H1 (cell line): ENCODE results near the gene TRIP13. TPM values are rescaled to one million over a fixed set of nuclear protein-coding genes. Genes with fewer than 3 reads are reported as not detected.

Source experiments
- CTCF ChIA-PET: fragments of 300-600 bp; sonication (Branson Sonifier 250); formaldehyde crosslinking; loops from one replicate; lab custom pipeline; 2021; ENCODE audit not compliant: partially characterized antibody; lab: Charles Lee
- POLR2A ChIA-PET: fragments of 300-600 bp; sonication (Branson Sonifier 250); formaldehyde crosslinking; loops from one replicate; lab custom pipeline; 2021; ENCODE audit warnings: inconsistent platforms; ENCODE audit not compliant: partially characterized antibody; lab: Charles Lee
- DNase-seq, 2 experiments: peaks; one replicate each; pipeline versions ENCODE4 v3.0.0 to v3.0.0-alpha.2; 2010 to 2022; ENCODE audit warnings: low spot score in 2 of 2, low read depth in 1 of 2, mixed read lengths in 1 of 2
- FAIRE-seq: peaks from 2 replicates; lab custom pipeline; 2011; peaks lifted over from hg19 to GRCh38; lab: Jason Lieb, UNC
- H2AFZ ChIP-seq: 2 replicates; pipeline ENCODE4 v1.8.1; 2012; ENCODE audit warnings: low read length, inconsistent platforms
- H2AK5ac ChIP-seq: 2 replicates; pipeline ENCODE4 v1.6.1; 2013; ENCODE audit warnings: low read depth, low read length
- H2BK120ac ChIP-seq: replicated peaks from 2 replicates; pipeline ENCODE3; 2013; ENCODE audit warnings: low read depth, low read length, inconsistent platforms
- H2BK12ac ChIP-seq: 2 replicates; pipeline ENCODE4 v1.6.1; 2013; ENCODE audit warnings: low read depth, low read length
- H2BK15ac ChIP-seq: 2 replicates; pipeline ENCODE4 v1.6.1; 2013; ENCODE audit warnings: low read length
- H2BK20ac ChIP-seq: 2 replicates; pipeline ENCODE4 v1.6.1; 2013; ENCODE audit warnings: low read length
- H2BK5ac ChIP-seq: 2 replicates; pipeline ENCODE4 v1.6.1; 2013; ENCODE audit warnings: low read depth, low read length
- H3K14ac ChIP-seq: 2 replicates; pipeline ENCODE4 v1.6.1; 2013; ENCODE audit warnings: inconsistent platforms; ENCODE audit not compliant: insufficient read length
- H3K18ac ChIP-seq: 2 replicates; pipeline ENCODE4 v1.6.1; 2013; ENCODE audit warnings: low read length; ENCODE audit errors: extremely low read depth
- H3K23ac ChIP-seq: 2 replicates; pipeline ENCODE4 v1.6.1; 2013; ENCODE audit warnings: inconsistent platforms; ENCODE audit not compliant: insufficient read length
- H3K23me2 ChIP-seq: 2 replicates; pipeline ENCODE4 v1.6.1; 2013; ENCODE audit warnings: low read depth, low read length
- H3K27ac ChIP-seq: 2 replicates; pipeline ENCODE4 v1.6.1; 2011; ENCODE audit warnings: low read depth, low read length, inconsistent platforms
- H3K27me3 ChIP-seq, 4 experiments: replicated peaks in 1 of 4; 1 replicate in 1 of 4; 2 replicates in 3 of 4; pipeline versions ENCODE4 v1.6.1 to v1.8.1; 2011 to 2013; ENCODE audit warnings: low read length in 3 of 4, mild to moderate bottlenecking in 3 of 4, inconsistent platforms in 2 of 4, mixed read lengths in 2 of 4, moderate library complexity in 1 of 4; ENCODE audit not compliant: control insufficient read depth in 3 of 4, insufficient read depth in 3 of 4; ENCODE audit errors: extremely low read depth in 1 of 4
- H3K36me3 ChIP-seq, 4 experiments: 2 replicates each; pipeline versions ENCODE4 v1.6.1 to v1.8.1; 2011 to 2013; ENCODE audit warnings: mild to moderate bottlenecking in 4 of 4, low read length in 3 of 4, moderate library complexity in 2 of 4, control low read depth in 1 of 4, inconsistent platforms in 1 of 4; ENCODE audit not compliant: insufficient read depth in 4 of 4, control insufficient read depth in 2 of 4
- H3K4ac ChIP-seq: replicated peaks from 2 replicates; pipeline ENCODE3; 2013; ENCODE audit warnings: low read length, low read depth, mixed read lengths, inconsistent platforms; ENCODE audit not compliant: insufficient read length
- H3K4me1 ChIP-seq, 4 experiments: replicated peaks in 1 of 4; 1 replicate in 1 of 4; 2 replicates in 3 of 4; pipeline versions ENCODE4 v1.6.1 to v1.8.1; 2011 to 2013; ENCODE audit warnings: low read length in 3 of 4, inconsistent platforms in 2 of 4, mixed read lengths in 1 of 4; ENCODE audit not compliant: insufficient read depth in 4 of 4, control insufficient read depth in 3 of 4
- H3K4me2 ChIP-seq, 2 experiments: 2 replicates each; pipeline versions ENCODE4 v1.6.1 to v1.8.1; 2011 to 2013; ENCODE audit warnings: low read depth in 2 of 2, low read length in 2 of 2, control low read depth in 1 of 2, inconsistent platforms in 1 of 2, mild to moderate bottlenecking in 1 of 2; ENCODE audit not compliant: insufficient read depth in 1 of 2
- H3K4me3 ChIP-seq, 4 experiments: fragments of 200-600, 300-600 bp in 1 of 4; sonication (generic), shearing (Covaris generic), sonication (Bioruptor Twin) in 1 of 4; 2 replicates each; pipeline versions ENCODE4 v1.5.1 to v1.8.1; 2011 to 2016; ENCODE audit warnings: low read length in 4 of 4, low read depth in 3 of 4, control low read depth in 2 of 4, inconsistent platforms in 2 of 4, mild to moderate bottlenecking in 2 of 4, mixed read lengths in 1 of 4, moderate library complexity in 1 of 4; ENCODE audit not compliant: insufficient read depth in 2 of 4; ENCODE audit errors: extremely low read depth in 1 of 4
- H3K56ac ChIP-seq: replicated peaks from 2 replicates; pipeline ENCODE3; 2013; ENCODE audit warnings: low read depth, mild to moderate bottlenecking, mixed read lengths, low read length, inconsistent platforms; ENCODE audit not compliant: insufficient read length
- H3K79me1 ChIP-seq: 2 replicates; pipeline ENCODE4 v1.6.1; 2013; ENCODE audit warnings: low read depth, low read length, control low read depth
- H3K79me2 ChIP-seq, 2 experiments: 2 replicates each; pipeline versions ENCODE4 v1.6.1 to v1.8.1; 2012 to 2013; ENCODE audit warnings: low read length in 2 of 2, mild to moderate bottlenecking in 2 of 2, inconsistent platforms in 1 of 2; ENCODE audit not compliant: insufficient read depth in 2 of 2, control insufficient read depth in 1 of 2
- H3K9ac ChIP-seq, 4 experiments: replicated peaks in 1 of 4; 1 replicate in 1 of 4; 2 replicates in 3 of 4; pipeline versions ENCODE4 v1.6.1 to v1.8.1; 2011 to 2013; ENCODE audit warnings: low read depth in 3 of 4, low read length in 3 of 4, control low read depth in 2 of 4, mild to moderate bottlenecking in 2 of 4, moderate library complexity in 2 of 4, inconsistent platforms in 1 of 4; ENCODE audit errors: extremely low read depth in 1 of 4
- H3K9me3 ChIP-seq, 2 experiments: 2 replicates each; pipeline versions ENCODE4 v1.6.1 to v1.8.1; 2012 to 2013; ENCODE audit warnings: mild to moderate bottlenecking in 2 of 2, moderate library complexity in 2 of 2, control low read depth in 1 of 2, inconsistent platforms in 1 of 2, low read depth in 1 of 2, low read length in 1 of 2, mixed read lengths in 1 of 2; ENCODE audit not compliant: insufficient read depth in 2 of 2
- H4K20me1 ChIP-seq, 2 experiments: replicated peaks in 1 of 2; 2 replicates each; pipeline versions ENCODE3 to v1.8.1; 2011 to 2013; ENCODE audit warnings: inconsistent platforms in 2 of 2, low read length in 2 of 2, mild to moderate bottlenecking in 1 of 2; ENCODE audit not compliant: insufficient read depth in 2 of 2, control insufficient read depth in 1 of 2
- H4K5ac ChIP-seq: 2 replicates; pipeline ENCODE4 v1.6.1; 2013; ENCODE audit warnings: low read length, low read depth, mixed read lengths, inconsistent platforms; ENCODE audit not compliant: insufficient read length
- H4K8ac ChIP-seq: 2 replicates; pipeline ENCODE4 v1.8.0; 2013; ENCODE audit warnings: mild to moderate bottlenecking, moderate library complexity, low read length, inconsistent platforms; ENCODE audit not compliant: insufficient read depth; ENCODE audit errors: extremely low read depth
- H4K91ac ChIP-seq: replicated peaks from 2 replicates; pipeline ENCODE3; 2013; ENCODE audit warnings: low read length, mixed read lengths, inconsistent platforms; ENCODE audit not compliant: insufficient read length
- BRCA1 ChIP-seq: IDR thresholded peaks from 2 replicates; pipeline ENCODE4 v1.6.1; 2012; ENCODE audit warnings: low read depth, low read length, improper control_type of control experiment
- CHD1 ChIP-seq: IDR thresholded peaks from 2 replicates; pipeline ENCODE4 v1.6.1; 2012; ENCODE audit warnings: low read depth, low read length, improper control_type of control experiment
- CTBP2 ChIP-seq: IDR thresholded peaks from 2 replicates; pipeline ENCODE4 v1.7.0; 2011; ENCODE audit warnings: borderline replicate concordance, mild to moderate bottlenecking, moderate library complexity, mixed read lengths, low read length; ENCODE audit not compliant: insufficient read depth, insufficient read length
- GABPA ChIP-seq: IDR thresholded peaks from 2 replicates; pipeline ENCODE4 v1.6.1; 2011; ENCODE audit warnings: mild to moderate bottlenecking, low read length, moderate library complexity, borderline replicate concordance; ENCODE audit not compliant: insufficient read depth
- HDAC6 ChIP-seq: IDR thresholded peaks from one replicate; pipeline ENCODE4 v1.7.1; 2012; ENCODE audit warnings: low read depth, mild to moderate bottlenecking, inconsistent platforms, low read length, moderate library complexity
- KDM4A ChIP-seq: IDR thresholded peaks from one replicate; pipeline ENCODE4 v1.7.1; 2012; ENCODE audit warnings: low read depth, mild to moderate bottlenecking, moderate library complexity, low read length, inconsistent platforms; ENCODE audit not compliant: severe bottlenecking
- KDM5A ChIP-seq: fragments of 200-600 bp; IDR thresholded peaks from 2 replicates; pipeline ENCODE4 v1.7.1; 2012; ENCODE audit warnings: mild to moderate bottlenecking, low read length, inconsistent platforms, mixed read lengths
- PHF8 ChIP-seq: fragments of 200-600 bp; sonication (generic); conservative IDR thresholded peaks from 2 replicates; pipeline ENCODE4 v1.7.1; 2012; ENCODE audit warnings: low read depth, mild to moderate bottlenecking, inconsistent platforms, low read length, moderate library complexity
- SIN3A ChIP-seq, 2 experiments: IDR thresholded peaks in 1 of 2; conservative IDR thresholded peaks in 1 of 2; 2 replicates each; pipeline ENCODE4 v1.6.1; 2011 to 2012; ENCODE audit warnings: low read length in 2 of 2, improper control_type of control experiment in 1 of 2, low read depth in 1 of 2, mild to moderate bottlenecking in 1 of 2
- SIRT6 ChIP-seq: IDR thresholded peaks from one replicate; pipeline ENCODE4 v1.7.1; 2012; ENCODE audit warnings: low read length, inconsistent platforms
- SUZ12 ChIP-seq: fragments of 200-600 bp; sonication (generic); IDR thresholded peaks from 2 replicates; pipeline ENCODE4 v1.6.1; 2012; ENCODE audit warnings: mild to moderate bottlenecking, inconsistent platforms, low read length, moderate library complexity, mixed read lengths
- TCF12 ChIP-seq: IDR thresholded peaks from 2 replicates; pipeline ENCODE4 v1.6.1; 2011; ENCODE audit warnings: low read depth, mild to moderate bottlenecking, low read length
- WGBS, 2 experiments: shearing (Covaris generic) in 1 of 2; methylation state at CpG; one replicate each; pipeline versions ENCODE4 v1.1.6 to v1.1.7; 2013 to 2015; ENCODE audit warnings: low lambda C conversion rate in 2 of 2, mixed read lengths in 2 of 2, inconsistent platforms in 1 of 2, low coverage in 1 of 2, missing lambda C conversion rate in 1 of 2; ENCODE audit not compliant: insufficient replicate concordance in 2 of 2, insufficient coverage in 1 of 2, insufficient read length in 1 of 2; ENCODE audit errors: extremely low coverage in 1 of 2, missing lambda C conversion rate in 1 of 2; 5-methylcytosine and 5-hydroxymethylcytosine counted together
- polyA plus RNA-seq, 7 experiments: library from polyadenylated mRNA; depleted of rRNA in 3 of 7; stranded (reverse) in 5 of 7; unstranded in 2 of 7; fragments of >200 nt in 5 of 7; fragments of 200-250 nt in 2 of 7; gene quantifications; 1 replicate in 5 of 7; 2 replicates in 1 of 7; 4 replicates in 1 of 7; pipeline versions ENCODE4 v1.2.1 to v1.2.3, GENCODE V29; 2011 to 2013; ENCODE audit warnings: missing spikeins in 2 of 7, mixed read lengths in 2 of 7
- total RNA-seq: library from RNA; stranded (reverse); fragmentation: NEBNext Ultra II Directional; extraction: Animal tissue kit (Norgen Biotek cat#: 25700); gene quantifications from 2 replicates; pipeline ENCODE4 v1.2.1, GENCODE V29; 2021

The TRIP13 gene
- total and polyA plus RNA-seq, 2 of the 8 experiments (the other 6 are each of a cell fraction or from before 2014, with no cell fraction given): 20.0 to 39.2 TPM

- no peak overlapping the region for H2BK120ac ChIP-seq
- no peak overlapping the region for H2AFZ ChIP-seq
- H2BK20ac ChIP-seq: no peak overlapping the region
- CTCF ChIA-PET: interaction anchor here (0.7 to 1.3 kb wide), 3 partner anchors 14 to 145 kb away, joined by 3 to 4 read pairs (median 3); no protein-coding TSS in a partner anchor
- H3K4me2 ChIP-seq: no peak overlapping the region
- no peak overlapping the region for H3K23ac ChIP-seq
- 88% methylated on average over 8 of the region's 8 CpGs; no CpG with 5 or more reads in 1 of the 2 experiments for WGBS, 2 experiments
- DNase-seq: no peak
- no peak overlapping the region for H3K27ac ChIP-seq
- no peak overlapping the region for H2AK5ac ChIP-seq
- no peak overlapping the region for H2BK12ac ChIP-seq
- no peaks in the 10 kb centered on the region for H3K9me3 ChIP-seq
- peaks cover 4 to 16% of the 10 kb centered on the region in 2 experiments for H4K20me1 ChIP-seq
- no peak overlapping the region for H3K18ac ChIP-seq
- no peaks in the 10 kb centered on the region for H3K27me3 ChIP-seq
- no peak overlapping the region for H3K4me3 ChIP-seq
- TF ChIP-seq CTBP2 (no peak), KDM4A (no peak), TCF12 (no peak), BRCA1 (no peak), SUZ12 (no peak), GABPA (no peak), SIN3A (conservative IDR thresholded peaks at IDR 0.05 in 1 of 2, IDR thresholded peaks at IDR 0.05 in 1 of 2; ENCODE audit: low read depth in 1 of 2, low read length in 2 of 2) (no peak), CHD1 (no peak), PHF8 (no peak), SIRT6 (no peak), KDM5A (no peak), HDAC6 (no peak)
- TF ChIP-seq, all 59 proteins: peak for 0
- Histone ChIP-seq H3K23me2 (no peaks in the 10 kb centered on the region), H3K4ac (no peak overlapping the region), H3K79me1 (peaks cover 2% of the 10 kb centered on the region), H3K4me1 (no peaks in the 10 kb centered on the region), H3K9ac (no peak overlapping the region), H3K36me3 (peaks cover 42 to 68% (median 61%) of the 10 kb centered on the region in 4 experiments), H2BK5ac (no peak overlapping the region), H4K91ac (no peak overlapping the region), H4K5ac (no peak overlapping the region), H3K56ac (no peak overlapping the region), H4K8ac (no peak overlapping the region), H3K14ac (no peak overlapping the region), H3K79me2 (0 out of 4 replicates have a peak, but pooled peaks cover 0 to 2% of the 10 kb centered on the region in 2 experiments), H2BK15ac (no peak overlapping the region)
- no peak for FAIRE-seq
- POLR2A ChIA-PET: interaction anchor here (0.7 kb wide), 1 partner anchor 214 kb away, joined by 3 read pairs; no protein-coding TSS in a partner anchor
These were observed 16.4 kb downstream of the TRIP13 start for GRCh38 chr5:909086-909485.
